Measurements from ENCODE around the gene ACAD9.
"Not testable (repeated sequence)": the region's sequence is repeated elsewhere in the genome, so short reads cannot be mapped to it uniquely, and the experiment has no call there.

Gene ACAD9

DNA sequence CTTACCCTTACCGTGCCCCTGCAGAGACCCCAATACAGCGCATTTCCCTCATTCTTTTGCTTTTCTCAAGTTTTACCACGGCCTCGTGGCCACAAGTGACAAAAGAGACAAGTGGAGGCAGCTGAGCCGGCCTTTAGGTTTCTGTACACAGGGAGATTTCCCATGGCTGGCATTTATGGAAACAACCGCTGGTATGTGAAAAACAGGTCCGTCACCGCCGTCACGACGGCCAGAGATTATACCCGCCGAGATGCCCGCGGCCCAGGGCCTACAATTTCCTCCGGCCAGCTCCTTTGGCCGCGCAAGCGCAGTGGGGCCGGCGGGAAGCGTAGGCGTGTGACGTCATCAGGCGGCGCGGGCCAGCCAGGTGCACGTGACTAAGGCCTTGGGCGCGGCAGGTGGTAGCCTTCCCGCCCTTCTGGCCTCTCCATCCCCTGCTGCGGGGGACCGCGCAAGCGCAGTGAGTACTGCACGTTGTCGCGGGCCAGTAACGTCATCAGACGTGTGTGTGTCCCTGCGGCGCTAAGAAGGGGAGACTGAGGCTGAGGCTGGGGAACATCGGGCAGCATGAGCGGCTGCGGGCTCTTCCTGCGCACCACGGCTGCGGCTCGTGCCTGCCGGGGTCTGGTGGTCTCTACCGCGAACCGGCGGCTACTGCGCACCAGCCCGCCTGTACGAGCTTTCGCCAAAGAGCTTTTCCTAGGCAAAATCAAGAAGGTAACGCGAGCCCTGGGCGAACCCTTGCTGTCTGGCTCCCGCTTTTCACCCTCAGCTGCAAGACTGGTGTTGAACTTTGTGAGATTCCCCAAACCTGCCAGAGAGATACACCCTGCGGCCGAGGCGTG, at the start of gene ACAD9:
TSS of gene ACAD9 (plus strand) at position 496 of the 845 bp plus-strand sequence. CDS start at position 568, 72 bp downstream.
- peak; percentile 99 for DNase-seq

DNA sequence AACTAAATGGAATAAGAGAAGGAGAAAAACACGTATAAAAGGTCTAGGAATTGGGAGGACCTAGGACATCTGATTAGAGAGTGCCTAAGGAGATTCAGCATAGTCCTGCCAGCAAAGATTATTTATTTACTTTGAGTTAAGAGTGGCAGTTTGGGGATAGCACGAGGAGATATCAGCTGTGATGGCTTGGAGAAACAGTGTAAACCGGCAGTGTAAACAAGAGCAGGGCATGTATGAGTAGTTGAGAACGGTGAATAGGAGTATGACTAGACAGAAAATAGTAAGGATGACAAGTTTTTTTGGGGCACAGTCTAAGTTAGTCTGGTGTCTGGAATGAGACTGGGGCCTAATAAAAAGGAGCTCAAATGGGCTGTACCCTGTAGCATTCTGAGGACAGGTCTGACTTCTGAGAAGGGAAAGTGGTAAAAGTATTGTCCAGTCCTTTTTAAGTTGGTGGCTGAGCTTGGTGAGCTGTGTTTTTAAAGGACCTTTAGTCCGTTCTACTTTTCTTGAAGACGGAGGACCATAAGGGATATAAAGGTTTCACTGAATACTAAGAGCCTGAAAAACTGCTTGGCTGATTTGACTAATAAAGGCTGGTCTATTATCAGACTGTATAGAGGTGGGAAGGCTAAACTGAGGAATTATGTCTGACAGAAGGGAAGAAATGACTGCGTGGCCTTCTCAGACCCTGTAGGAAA, 49.3 kb upstream of the ACAD9 start:
- DNase-seq, result not testable (repeated sequence)

DNA sequence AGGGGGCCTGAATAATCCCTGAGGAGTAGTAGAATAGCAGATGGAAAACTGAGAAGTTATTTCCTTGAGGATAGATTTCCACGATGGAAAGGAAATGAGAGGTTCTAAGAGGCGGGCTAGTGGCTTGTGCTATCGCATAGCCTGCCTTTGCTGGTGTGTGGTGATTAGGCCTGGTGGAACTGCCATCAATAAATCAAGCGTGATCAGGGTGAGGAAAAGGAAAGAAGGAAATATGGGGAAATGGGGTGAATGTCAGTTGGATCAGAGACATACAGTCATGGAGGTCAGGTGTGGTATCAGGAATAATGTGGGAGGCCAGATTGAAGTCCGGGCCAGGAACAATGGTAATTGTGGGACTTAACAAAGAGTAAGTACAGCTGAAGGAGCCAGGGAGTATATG, 48.7 kb upstream of the ACAD9 start:
- not testable (repeated sequence) for DNase-seq

DNA sequence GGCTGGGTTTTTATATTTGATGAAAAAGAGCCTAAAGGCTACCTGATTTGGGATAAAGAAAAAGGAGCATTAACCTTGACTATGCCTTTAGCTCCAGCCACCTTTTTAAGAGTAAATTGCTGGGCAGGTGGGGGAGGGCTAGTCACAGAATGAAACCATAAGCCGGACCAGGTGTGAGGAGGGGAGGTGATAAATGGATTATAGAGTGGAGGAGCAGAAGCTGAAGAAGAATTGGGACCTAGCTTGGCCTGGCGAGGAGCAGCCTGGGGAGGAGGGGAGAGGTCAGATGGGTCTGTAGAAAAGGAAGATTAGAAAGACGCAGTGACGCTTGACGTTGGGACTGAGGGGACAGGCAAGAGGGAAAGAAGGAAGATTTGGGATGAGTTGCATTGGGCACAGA, 46.4 kb upstream of the ACAD9 start:
- DNase-seq, result not testable (repeated sequence)

DNA sequence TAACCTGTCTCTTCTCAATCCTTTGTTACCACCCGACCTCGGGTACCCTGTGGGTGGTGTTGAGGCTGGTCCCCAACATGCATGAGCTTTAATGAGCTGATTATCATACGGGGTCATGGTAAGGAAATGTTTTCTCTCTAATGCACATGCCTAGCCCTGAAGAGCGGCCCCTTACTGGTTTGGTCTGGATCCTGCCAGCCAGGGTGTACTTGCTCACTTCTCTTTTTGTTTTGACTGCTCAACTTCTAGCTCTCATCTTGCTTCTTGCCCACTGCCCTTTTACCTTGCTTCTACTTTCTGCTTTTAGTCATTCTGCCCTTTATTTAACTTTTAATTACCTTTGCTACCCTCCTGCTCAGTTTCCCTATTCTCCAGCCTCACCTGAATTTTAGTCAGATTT, 44.3 kb upstream of the ACAD9 start:
- no peak for DNase-seq

DNA sequence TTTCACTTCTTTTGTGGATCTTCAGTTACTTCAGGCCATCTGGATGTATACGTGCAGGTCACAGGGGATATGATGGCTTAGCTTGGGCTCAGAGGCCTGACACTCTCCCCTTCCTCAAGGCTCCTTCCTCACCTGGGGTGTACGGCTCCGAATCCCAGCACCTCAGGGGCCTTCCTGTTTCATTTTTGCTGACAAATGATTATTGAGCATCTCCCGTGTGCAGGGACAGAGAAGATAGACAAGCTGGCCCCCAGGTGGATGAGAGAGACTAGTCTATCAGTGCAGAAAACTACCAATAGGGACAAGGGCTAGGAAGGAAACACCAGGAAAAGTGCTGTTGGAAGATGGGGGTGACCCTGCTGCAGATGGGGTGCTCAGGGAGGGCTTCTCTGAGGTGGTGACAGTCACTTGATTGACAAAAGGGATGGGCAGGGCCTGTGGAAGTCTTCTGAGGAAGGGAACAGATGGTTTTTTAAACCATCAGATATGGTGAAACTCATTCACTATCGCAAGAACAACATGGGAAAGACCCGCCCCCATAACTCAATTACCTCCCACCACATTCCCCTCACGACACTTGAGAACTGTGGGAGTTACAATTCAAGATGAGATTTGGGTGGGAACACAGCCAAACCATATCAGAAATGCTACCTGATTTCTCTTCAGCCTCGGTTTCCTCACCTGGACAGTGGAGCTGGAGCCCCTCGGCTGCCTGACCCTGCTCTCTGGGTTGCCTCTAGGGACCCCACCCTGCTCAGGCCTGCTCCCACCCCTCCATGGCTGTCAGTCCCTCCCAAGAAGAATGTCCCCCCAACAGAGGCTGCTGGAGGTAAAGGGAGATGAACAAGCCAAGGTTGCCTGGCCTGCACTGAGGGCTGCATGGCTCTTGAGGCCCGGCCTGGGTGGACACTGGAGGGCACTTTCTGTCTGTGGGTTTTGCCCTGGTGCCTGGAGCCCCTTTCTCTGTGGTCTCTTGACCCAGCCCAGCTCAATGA, 37.2 kb upstream of the ACAD9 start:
- DNase-seq, result peak; percentile 34

DNA sequence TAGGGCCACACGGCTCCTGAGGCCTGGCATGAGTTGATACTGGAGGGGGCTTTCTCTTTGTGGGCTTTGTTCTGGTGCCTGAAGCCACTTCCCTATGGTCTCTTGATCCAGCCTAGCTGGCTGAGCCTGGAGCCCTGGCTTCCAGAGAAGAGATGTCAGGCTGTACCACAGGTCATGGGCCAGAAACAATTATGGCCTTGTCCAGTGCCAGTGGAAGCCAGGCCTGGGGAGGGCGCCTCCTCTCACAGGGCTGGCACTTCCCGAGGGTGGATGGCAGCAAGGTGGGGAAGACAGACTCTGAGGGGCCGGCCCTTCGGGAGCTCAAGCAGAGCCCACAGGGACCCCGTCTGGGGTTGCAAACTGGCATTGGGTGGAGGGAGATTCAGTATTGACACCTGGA, 34.9 kb upstream of the ACAD9 start:
- no peak for DNase-seq

DNA sequence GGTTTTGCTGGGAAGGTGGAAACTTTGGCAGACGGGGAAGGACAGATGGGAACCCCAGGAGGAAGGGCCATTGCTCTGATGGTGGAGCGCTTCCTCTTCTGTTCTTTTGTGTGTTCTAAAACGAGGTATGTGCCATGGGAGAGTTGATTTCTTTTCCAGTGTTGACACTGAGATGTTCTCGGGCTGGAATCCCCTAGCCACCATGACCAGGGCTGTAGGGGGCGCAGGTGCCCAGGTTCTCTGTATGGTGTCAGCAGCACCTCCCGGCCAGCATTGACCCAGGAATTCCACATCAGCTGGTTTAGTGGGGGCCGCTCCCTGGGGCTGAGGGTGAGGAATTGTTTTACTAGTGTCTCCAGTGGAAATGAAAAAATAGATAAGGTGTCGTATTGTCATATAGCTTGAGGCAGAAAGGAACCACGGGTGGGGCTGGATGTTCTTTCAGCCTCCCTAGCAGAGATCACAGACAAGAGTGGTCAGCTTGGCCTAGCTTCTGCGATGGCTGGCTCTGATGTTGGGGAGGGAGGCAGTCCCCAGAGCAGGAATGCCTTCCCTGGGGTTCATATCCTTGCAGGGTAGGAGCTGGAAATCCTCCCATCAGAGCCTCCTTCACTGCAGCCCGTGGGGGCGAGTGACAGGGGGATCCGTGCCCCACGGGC, 34.2 kb upstream of the ACAD9 start:
- DNase-seq, result peak; percentile 70

DNA sequence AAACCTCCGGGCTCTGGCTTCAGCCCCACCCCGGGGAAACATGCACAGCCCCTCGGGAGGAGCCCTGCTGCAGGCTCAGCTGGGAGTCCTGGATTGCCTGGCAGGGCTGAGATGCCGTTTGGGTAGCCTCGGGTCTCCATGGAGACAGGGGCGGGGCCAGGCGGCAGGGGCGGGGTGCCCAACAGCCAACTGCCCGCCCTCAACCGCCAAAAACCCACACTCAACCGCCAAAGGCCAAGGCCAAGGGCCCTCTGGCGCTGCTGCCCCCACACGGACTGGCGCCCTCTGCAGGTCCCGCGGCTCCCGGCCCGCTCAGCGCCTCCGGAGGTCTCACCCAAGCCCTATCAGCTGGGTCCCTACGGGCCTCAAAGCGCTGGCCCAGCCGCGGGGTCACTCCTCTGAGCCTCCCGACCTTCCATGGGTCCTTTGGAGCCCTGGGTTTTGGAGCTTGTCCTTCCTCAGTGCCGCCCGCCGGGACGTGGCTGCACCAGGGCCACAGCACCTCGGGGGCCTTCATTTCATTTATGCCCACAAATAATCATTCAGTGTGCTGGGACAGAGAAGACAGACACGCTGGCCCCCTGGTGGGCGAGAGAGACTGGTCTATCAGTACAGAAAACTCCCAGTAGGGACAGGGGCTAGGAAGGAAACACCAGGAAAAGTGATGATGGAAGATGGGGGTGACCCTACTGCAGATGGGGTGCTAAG, 33.5 kb upstream of the ACAD9 start:
- DNase-seq, result peak; percentile 97

DNA sequence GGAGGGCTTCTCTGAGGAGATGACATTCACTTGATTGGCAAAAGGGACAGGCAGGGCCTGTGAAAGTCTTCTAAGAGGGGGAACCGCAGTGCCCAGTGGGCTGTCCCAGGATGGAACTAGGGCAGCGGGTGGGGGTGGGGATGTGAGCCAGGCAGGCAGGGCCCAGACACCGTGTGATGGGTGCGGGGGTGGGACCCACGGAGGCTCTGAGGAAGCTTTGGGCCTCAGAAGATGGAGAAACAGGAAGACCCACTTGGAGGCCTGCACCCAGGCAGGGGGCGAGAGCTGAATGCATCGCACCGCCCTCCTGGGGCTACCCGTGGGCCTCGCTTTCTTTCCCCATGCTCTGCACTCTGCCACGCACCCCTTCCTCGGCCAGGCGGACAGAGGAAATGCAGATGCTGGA, 32.9 kb upstream of the ACAD9 start:
- DNase-seq, result peak; percentile 78

DNA sequence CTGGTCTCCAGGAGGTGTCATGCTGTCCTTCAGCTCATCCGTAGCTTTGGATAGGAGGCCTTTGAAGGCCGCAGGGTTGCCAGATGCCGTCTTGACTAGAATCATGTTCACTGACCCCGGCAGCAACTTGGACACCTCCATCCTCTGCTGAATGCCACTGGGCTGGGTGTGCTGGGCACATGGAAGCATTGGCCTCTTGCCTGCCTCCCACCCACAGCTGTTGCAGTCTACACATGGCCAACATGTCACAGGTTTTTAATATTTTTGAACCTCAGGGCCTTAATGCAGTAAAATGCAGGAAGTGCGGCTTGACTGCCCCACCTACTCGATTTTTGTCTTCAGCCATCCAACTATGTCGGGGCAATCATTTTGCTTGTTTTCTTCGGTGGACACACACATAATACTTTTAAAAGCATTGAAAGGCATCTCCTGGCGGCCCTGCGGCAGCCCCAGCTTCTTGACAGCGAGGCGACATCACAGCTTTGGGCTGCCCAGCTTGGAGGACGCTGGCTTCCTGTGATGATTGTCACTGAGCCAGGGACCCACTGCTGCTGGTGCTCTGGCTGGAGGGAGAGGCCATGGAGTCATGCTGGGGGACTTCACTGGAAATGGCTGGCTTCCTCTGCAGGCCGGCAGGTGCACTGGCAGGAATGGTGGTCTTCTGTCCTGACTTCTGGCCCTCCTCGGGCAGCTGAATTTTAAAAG, 31.6 kb upstream of the ACAD9 start:
- DNase-seq, result no peak

DNA sequence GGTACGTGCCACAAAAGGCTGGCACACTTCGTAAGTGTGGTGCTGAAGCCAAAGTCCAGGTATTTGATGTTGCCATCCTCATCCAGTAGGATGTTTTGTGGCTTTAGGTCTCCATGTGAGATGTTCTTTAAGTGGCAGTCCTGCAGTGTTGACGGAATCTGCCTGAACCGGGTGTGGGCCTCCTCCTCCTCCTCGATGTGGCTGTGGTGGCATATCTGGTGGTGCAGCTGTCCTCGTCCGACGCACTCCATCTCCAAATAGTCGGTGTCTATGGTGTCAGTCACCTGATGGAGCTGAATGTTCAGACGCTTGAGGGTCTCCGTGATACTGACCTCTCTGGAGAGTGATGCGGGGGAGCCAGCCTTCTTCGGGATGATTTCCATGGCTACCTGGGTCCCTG, 30.5 kb upstream of the ACAD9 start:
- DNase-seq, result peak; percentile 65

DNA sequence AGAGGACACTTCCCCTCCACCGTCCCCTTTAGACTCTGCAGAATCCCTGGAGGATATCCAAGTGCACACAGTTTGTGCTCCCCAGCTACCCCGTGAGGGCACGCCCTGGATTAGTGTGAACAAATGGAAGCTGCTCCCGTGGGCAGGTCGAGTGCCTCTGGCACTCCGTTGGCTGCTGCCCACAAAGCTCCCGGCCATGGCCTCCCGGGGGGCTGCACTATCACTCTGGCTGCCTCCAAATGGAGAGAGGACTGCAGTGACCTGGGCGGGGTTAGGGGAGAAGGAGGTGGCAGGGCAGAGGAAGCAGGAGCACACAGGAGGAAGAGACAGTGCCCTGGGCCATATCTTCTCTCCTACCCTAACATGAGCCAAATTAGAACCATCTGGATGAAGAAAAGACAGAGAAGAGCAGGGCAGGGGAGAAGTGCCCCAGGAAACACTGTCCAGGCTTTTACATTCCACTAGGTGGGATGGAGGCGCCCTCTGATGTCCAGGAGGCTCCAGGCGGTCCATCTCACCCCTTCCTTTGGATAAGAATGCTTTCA, 29.4 kb upstream of the ACAD9 start:
- DNase-seq, result peak; percentile 58

DNA sequence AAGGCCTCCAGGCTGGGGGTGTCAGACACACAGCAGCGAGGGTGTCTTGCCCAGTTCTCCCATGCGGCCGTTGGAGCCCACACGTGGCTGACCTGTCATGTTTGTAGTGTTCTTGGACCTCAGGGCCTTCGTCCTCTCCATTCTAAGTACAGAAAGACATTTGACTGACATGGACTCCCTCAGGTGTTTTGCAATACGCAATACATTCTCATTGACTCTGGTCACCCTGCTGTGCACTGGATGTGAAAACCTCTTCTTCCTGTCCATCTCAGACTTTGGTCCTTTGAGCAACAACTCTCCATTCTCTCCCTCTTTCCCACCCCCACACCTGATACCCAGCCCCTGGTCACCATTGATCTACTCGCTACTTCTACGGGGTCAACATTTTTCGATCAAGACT, 28.9 kb upstream of the ACAD9 start:
- no peak for DNase-seq

DNA sequence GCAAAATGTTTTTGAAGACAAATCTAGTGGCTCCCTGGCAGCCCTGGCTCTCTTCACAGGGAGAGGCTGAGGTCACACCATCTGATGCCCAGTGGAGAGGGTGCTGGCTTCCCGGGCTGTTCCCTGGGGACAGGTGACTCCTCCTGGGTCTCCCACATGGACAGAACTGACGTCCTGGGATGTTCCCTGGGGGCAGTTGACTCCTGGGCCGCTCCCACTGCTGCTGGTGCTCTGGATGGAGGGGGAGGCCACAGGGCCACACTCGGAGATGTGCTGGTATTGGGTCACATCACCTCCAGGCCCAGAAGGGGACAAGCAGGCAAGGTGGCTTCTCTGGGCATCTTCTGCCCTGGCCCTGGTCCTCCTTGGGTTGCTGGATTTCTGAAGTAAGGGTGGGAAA, 27.8 kb upstream of the ACAD9 start:
- DNase-seq, result no peak

DNA sequence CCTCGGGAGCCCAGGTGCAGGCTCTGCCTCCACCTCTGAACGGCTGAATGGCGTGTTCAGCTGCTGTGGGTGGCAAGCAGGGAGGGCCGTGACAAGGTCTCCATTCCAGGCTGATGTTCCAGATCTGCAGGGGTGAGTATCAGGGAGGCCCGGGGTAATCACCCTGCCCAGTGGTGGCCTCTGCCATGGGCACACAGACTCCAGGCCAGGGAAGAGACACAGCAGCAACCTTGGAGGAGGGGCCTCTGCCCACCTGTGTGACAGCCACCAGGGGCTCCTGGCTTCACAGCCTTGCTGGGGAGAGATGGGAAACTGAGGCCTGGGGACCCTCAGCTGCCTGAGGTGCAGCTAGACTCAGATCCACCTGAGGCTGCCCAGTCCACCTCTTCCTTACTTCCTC, 25.6 kb upstream of the ACAD9 start:
- DNase-seq, result no peak

DNA sequence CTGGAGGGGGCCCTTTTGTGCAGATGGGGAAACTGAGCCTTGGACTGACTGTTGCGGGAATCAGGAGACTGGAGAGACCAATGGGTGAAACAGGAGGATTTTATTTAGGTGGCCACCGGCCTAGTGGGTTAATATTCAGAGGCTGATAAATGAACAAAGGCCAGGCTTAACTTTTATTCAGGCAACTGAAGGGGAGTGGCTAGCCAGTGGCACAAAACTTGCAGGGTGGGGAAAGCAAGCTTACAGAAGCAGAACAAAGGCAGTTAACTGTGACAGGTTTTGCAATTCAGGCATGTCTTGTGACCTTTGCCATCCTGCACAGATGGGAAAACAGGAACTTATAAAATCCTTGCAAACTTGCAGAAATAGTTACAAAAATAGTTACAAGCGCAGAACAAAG, 24.9 kb upstream of the ACAD9 start:
- peak; percentile 69 for DNase-seq

DNA sequence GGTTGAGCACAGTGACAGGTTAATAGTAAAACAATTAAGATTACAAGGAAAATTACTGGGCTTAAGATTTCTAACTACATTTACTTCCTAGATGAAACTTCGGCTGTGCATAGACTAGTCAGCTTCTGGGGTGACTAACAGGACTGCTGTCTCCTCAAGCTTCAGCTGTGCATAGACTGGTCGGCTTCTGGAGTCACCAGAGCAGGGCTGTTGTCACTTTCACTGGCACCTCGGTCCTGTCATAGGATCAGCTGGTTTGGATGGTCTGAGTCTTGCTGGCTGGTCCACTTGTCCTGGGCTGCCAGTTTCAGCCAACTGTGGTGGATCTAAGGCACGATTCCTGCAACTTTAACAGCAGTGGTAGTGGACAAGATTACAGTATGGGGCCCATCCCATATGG, 23.9 kb upstream of the ACAD9 start:
- no peak for DNase-seq

DNA sequence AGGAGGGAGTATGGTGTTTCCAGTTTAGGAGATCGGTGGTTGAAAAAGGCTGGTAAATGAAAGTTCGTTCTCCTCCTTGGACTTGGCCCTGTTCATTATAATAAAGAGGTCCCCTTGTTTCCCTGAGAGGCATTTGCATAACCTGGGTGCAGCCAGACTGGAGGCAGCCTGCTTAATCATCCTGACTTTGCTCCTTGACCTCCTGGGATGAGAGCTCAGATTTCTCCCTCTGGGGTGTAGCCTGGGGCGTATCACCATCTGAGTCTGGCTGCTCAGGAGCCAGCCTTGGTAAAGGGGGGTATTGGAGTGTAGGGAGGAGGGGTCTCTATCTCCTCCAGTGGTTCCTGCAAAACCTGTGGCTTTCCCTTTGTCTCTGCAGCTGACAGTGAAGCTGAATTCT, 21.3 kb upstream of the ACAD9 start:
- DNase-seq, result no peak

DNA sequence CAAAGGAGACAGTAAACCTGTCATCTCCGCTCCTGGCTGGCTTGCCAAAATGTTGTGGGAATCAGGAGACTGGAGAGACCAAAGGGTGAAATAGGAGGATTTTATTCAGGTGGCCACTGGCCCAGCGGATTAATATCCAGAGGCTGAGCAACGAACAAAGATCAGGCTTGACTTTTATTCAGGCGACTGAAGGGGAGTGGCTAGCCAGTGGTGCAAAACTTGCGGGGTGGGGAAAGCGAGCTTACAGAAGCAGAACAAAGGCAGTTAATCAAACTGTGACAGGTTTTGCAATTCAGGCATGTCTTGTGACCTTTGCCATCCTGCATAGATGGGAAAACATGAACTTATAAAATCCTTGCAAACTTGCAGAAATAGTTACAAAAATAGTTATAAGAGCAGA, 19.8 kb upstream of the ACAD9 start:
- DNase-seq, result no peak

DNA sequence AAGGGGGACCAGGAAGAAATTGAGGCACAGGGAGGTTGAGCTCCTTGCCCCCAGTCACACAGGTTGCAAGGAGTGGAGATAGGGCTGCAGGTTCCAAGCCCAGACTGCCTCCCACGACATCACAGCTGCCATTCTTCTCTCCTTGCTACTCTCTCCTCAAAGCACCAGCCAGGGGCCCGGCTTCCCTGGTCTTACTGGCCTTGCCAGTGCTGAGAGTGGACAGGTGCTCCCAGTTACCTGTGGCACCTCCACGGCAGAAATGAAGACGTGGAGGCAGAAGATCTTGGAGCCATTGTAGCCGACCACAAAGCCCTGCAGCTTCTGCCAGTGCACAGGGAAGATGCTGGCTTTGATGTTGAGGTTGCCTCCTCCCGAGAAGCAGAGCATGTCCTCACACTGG, 17.9 kb upstream of the ACAD9 start:
- DNase-seq, result no peak

Measured in hematopoietic multipotent progenitor cell treated with erythropoietin and hydrocortisone succinate and interleukin-3 and kit ligand, for 6 days (in vitro differentiated cells).